H1 (cell line): Measurements from ENCODE around the gene SLC2A5. TPM values are rescaled to one million over a fixed set of nuclear protein-coding genes. Genes with fewer than 3 reads are reported as not detected.

Experiments
- CTCF ChIA-PET: fragments of 300-600 bp; sonication (Branson Sonifier 250); formaldehyde crosslinking; loops from one replicate; lab custom pipeline; 2021; ENCODE audit not compliant: partially characterized antibody; lab: Charles Lee
- POLR2A ChIA-PET: fragments of 300-600 bp; sonication (Branson Sonifier 250); formaldehyde crosslinking; loops from one replicate; lab custom pipeline; 2021; ENCODE audit warnings: inconsistent platforms; ENCODE audit not compliant: partially characterized antibody; lab: Charles Lee
- DNase-seq, 2 experiments: peaks; one replicate each; pipeline versions ENCODE4 v3.0.0 to v3.0.0-alpha.2; 2010 to 2022; ENCODE audit warnings: low spot score in 2 of 2, low read depth in 1 of 2, mixed read lengths in 1 of 2
- FAIRE-seq: peaks from 2 replicates; lab custom pipeline; 2011; peaks lifted over from hg19 to GRCh38; lab: Jason Lieb, UNC
- H2AFZ ChIP-seq: 2 replicates; pipeline ENCODE4 v1.8.1; 2012; ENCODE audit warnings: low read length, inconsistent platforms
- H2AK5ac ChIP-seq: 2 replicates; pipeline ENCODE4 v1.6.1; 2013; ENCODE audit warnings: low read depth, low read length
- H2BK120ac ChIP-seq: replicated peaks from 2 replicates; pipeline ENCODE3; 2013; ENCODE audit warnings: low read depth, low read length, inconsistent platforms
- H2BK12ac ChIP-seq: 2 replicates; pipeline ENCODE4 v1.6.1; 2013; ENCODE audit warnings: low read depth, low read length
- H2BK15ac ChIP-seq: 2 replicates; pipeline ENCODE4 v1.6.1; 2013; ENCODE audit warnings: low read length
- H2BK20ac ChIP-seq: 2 replicates; pipeline ENCODE4 v1.6.1; 2013; ENCODE audit warnings: low read length
- H2BK5ac ChIP-seq: 2 replicates; pipeline ENCODE4 v1.6.1; 2013; ENCODE audit warnings: low read depth, low read length
- H3K14ac ChIP-seq: 2 replicates; pipeline ENCODE4 v1.6.1; 2013; ENCODE audit warnings: inconsistent platforms; ENCODE audit not compliant: insufficient read length
- H3K18ac ChIP-seq: 2 replicates; pipeline ENCODE4 v1.6.1; 2013; ENCODE audit warnings: low read length; ENCODE audit errors: extremely low read depth
- H3K23ac ChIP-seq: 2 replicates; pipeline ENCODE4 v1.6.1; 2013; ENCODE audit warnings: inconsistent platforms; ENCODE audit not compliant: insufficient read length
- H3K23me2 ChIP-seq: 2 replicates; pipeline ENCODE4 v1.6.1; 2013; ENCODE audit warnings: low read depth, low read length
- H3K27ac ChIP-seq: 2 replicates; pipeline ENCODE4 v1.6.1; 2011; ENCODE audit warnings: low read depth, low read length, inconsistent platforms
- H3K27me3 ChIP-seq, 4 experiments: replicated peaks in 1 of 4; 1 replicate in 1 of 4; 2 replicates in 3 of 4; pipeline versions ENCODE4 v1.6.1 to v1.8.1; 2011 to 2013; ENCODE audit warnings: low read length in 3 of 4, mild to moderate bottlenecking in 3 of 4, inconsistent platforms in 2 of 4, mixed read lengths in 2 of 4, moderate library complexity in 1 of 4; ENCODE audit not compliant: control insufficient read depth in 3 of 4, insufficient read depth in 3 of 4; ENCODE audit errors: extremely low read depth in 1 of 4
- H3K36me3 ChIP-seq, 4 experiments: 2 replicates each; pipeline versions ENCODE4 v1.6.1 to v1.8.1; 2011 to 2013; ENCODE audit warnings: mild to moderate bottlenecking in 4 of 4, low read length in 3 of 4, moderate library complexity in 2 of 4, control low read depth in 1 of 4, inconsistent platforms in 1 of 4; ENCODE audit not compliant: insufficient read depth in 4 of 4, control insufficient read depth in 2 of 4
- H3K4ac ChIP-seq: replicated peaks from 2 replicates; pipeline ENCODE3; 2013; ENCODE audit warnings: low read length, low read depth, mixed read lengths, inconsistent platforms; ENCODE audit not compliant: insufficient read length
- H3K4me1 ChIP-seq, 4 experiments: replicated peaks in 1 of 4; 1 replicate in 1 of 4; 2 replicates in 3 of 4; pipeline versions ENCODE4 v1.6.1 to v1.8.1; 2011 to 2013; ENCODE audit warnings: low read length in 3 of 4, inconsistent platforms in 2 of 4, mixed read lengths in 1 of 4; ENCODE audit not compliant: insufficient read depth in 4 of 4, control insufficient read depth in 3 of 4
- H3K4me2 ChIP-seq, 2 experiments: 2 replicates each; pipeline versions ENCODE4 v1.6.1 to v1.8.1; 2011 to 2013; ENCODE audit warnings: low read depth in 2 of 2, low read length in 2 of 2, control low read depth in 1 of 2, inconsistent platforms in 1 of 2, mild to moderate bottlenecking in 1 of 2; ENCODE audit not compliant: insufficient read depth in 1 of 2
- H3K4me3 ChIP-seq, 4 experiments: fragments of 200-600, 300-600 bp in 1 of 4; sonication (generic), shearing (Covaris generic), sonication (Bioruptor Twin) in 1 of 4; 2 replicates each; pipeline versions ENCODE4 v1.5.1 to v1.8.1; 2011 to 2016; ENCODE audit warnings: low read length in 4 of 4, low read depth in 3 of 4, control low read depth in 2 of 4, inconsistent platforms in 2 of 4, mild to moderate bottlenecking in 2 of 4, mixed read lengths in 1 of 4, moderate library complexity in 1 of 4; ENCODE audit not compliant: insufficient read depth in 2 of 4; ENCODE audit errors: extremely low read depth in 1 of 4
- H3K56ac ChIP-seq: replicated peaks from 2 replicates; pipeline ENCODE3; 2013; ENCODE audit warnings: low read depth, mild to moderate bottlenecking, mixed read lengths, low read length, inconsistent platforms; ENCODE audit not compliant: insufficient read length
- H3K79me1 ChIP-seq: 2 replicates; pipeline ENCODE4 v1.6.1; 2013; ENCODE audit warnings: low read depth, low read length, control low read depth
- H3K79me2 ChIP-seq, 2 experiments: 2 replicates each; pipeline versions ENCODE4 v1.6.1 to v1.8.1; 2012 to 2013; ENCODE audit warnings: low read length in 2 of 2, mild to moderate bottlenecking in 2 of 2, inconsistent platforms in 1 of 2; ENCODE audit not compliant: insufficient read depth in 2 of 2, control insufficient read depth in 1 of 2
- H3K9ac ChIP-seq, 4 experiments: replicated peaks in 1 of 4; 1 replicate in 1 of 4; 2 replicates in 3 of 4; pipeline versions ENCODE4 v1.6.1 to v1.8.1; 2011 to 2013; ENCODE audit warnings: low read depth in 3 of 4, low read length in 3 of 4, control low read depth in 2 of 4, mild to moderate bottlenecking in 2 of 4, moderate library complexity in 2 of 4, inconsistent platforms in 1 of 4; ENCODE audit errors: extremely low read depth in 1 of 4
- H3K9me3 ChIP-seq, 2 experiments: 2 replicates each; pipeline versions ENCODE4 v1.6.1 to v1.8.1; 2012 to 2013; ENCODE audit warnings: mild to moderate bottlenecking in 2 of 2, moderate library complexity in 2 of 2, control low read depth in 1 of 2, inconsistent platforms in 1 of 2, low read depth in 1 of 2, low read length in 1 of 2, mixed read lengths in 1 of 2; ENCODE audit not compliant: insufficient read depth in 2 of 2
- H4K20me1 ChIP-seq, 2 experiments: replicated peaks in 1 of 2; 2 replicates each; pipeline versions ENCODE3 to v1.8.1; 2011 to 2013; ENCODE audit warnings: inconsistent platforms in 2 of 2, low read length in 2 of 2, mild to moderate bottlenecking in 1 of 2; ENCODE audit not compliant: insufficient read depth in 2 of 2, control insufficient read depth in 1 of 2
- H4K5ac ChIP-seq: 2 replicates; pipeline ENCODE4 v1.6.1; 2013; ENCODE audit warnings: low read length, low read depth, mixed read lengths, inconsistent platforms; ENCODE audit not compliant: insufficient read length
- H4K8ac ChIP-seq: 2 replicates; pipeline ENCODE4 v1.8.0; 2013; ENCODE audit warnings: mild to moderate bottlenecking, moderate library complexity, low read length, inconsistent platforms; ENCODE audit not compliant: insufficient read depth; ENCODE audit errors: extremely low read depth
- H4K91ac ChIP-seq: replicated peaks from 2 replicates; pipeline ENCODE3; 2013; ENCODE audit warnings: low read length, mixed read lengths, inconsistent platforms; ENCODE audit not compliant: insufficient read length
- WGBS, 2 experiments: shearing (Covaris generic) in 1 of 2; methylation state at CpG; one replicate each; pipeline versions ENCODE4 v1.1.6 to v1.1.7; 2013 to 2015; ENCODE audit warnings: low lambda C conversion rate in 2 of 2, mixed read lengths in 2 of 2, inconsistent platforms in 1 of 2, low coverage in 1 of 2, missing lambda C conversion rate in 1 of 2; ENCODE audit not compliant: insufficient replicate concordance in 2 of 2, insufficient coverage in 1 of 2, insufficient read length in 1 of 2; ENCODE audit errors: extremely low coverage in 1 of 2, missing lambda C conversion rate in 1 of 2; 5-methylcytosine and 5-hydroxymethylcytosine counted together
- polyA plus RNA-seq, 7 experiments: library from polyadenylated mRNA; depleted of rRNA in 3 of 7; stranded (reverse) in 5 of 7; unstranded in 2 of 7; fragments of >200 nt in 5 of 7; fragments of 200-250 nt in 2 of 7; gene quantifications; 1 replicate in 5 of 7; 2 replicates in 1 of 7; 4 replicates in 1 of 7; pipeline versions ENCODE4 v1.2.1 to v1.2.3, GENCODE V29; 2011 to 2013; ENCODE audit warnings: missing spikeins in 2 of 7, mixed read lengths in 2 of 7
- total RNA-seq: library from RNA; stranded (reverse); fragmentation: NEBNext Ultra II Directional; extraction: Animal tissue kit (Norgen Biotek cat#: 25700); gene quantifications from 2 replicates; pipeline ENCODE4 v1.2.1, GENCODE V29; 2021
- TF ChIP-seq, protein P1 (sequence below): IDR thresholded peaks from 2 replicates; pipeline ENCODE4 v1.6.1; 2011; ENCODE audit warnings: low read depth, mild to moderate bottlenecking, low read length; ENCODE audit not compliant: insufficient read depth

SLC2A5 gene
- total and polyA plus RNA-seq, 2 of the 8 experiments (the other 6 are each of a cell fraction or from before 2014, with no cell fraction given): 0.12 TPM; not detected in 1

DNA sequence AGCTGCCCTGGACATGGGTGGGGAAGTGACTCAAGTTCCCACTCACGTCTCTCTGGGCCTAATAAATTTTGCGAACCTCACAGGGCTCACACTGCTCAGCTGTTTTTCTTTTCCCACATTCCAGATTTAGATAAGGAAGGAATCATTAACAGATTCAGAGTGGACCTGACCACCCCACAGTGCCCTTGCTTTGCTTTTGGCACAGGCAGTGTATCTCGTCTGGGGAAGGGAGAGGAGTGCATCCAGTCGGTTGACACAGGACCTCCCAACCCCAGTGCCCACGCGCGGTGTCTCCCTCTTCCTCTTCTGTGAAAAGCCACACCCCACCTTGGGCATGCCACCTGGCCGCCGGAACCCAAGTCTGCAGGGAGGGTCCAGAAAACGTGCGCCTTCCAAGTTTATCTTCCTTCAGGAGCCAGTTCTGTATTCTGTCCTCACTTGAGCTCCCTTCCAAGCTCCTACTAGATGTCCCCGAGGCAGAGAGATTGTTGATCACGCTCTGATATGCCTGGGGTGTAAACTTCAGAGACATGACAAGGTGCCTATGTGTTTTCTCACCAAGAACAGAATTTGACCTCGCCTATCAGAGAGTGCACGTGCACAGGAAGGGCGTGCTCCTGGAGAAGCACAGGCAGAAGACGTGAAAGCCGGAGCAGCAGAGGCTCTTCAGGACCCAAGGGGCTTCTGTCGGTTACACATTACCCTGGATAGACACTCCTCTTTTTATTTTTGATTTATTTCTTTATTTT lies 9.5 kb upstream of the SLC2A5 start:
- no peak overlapping the region for H3K14ac ChIP-seq
- H3K9me3 ChIP-seq: no peaks in the 10 kb centered on the region
- H2BK5ac ChIP-seq: no peak overlapping the region
- no peaks in the 10 kb centered on the region for H3K4me1 ChIP-seq
- H2AK5ac ChIP-seq: no peak overlapping the region
- no peak overlapping the region for H4K91ac ChIP-seq
- no peaks in the 10 kb centered on the region for H3K79me1 ChIP-seq
- no peak for FAIRE-seq
- H3K4me2 ChIP-seq: no peak overlapping the region
- CTCF ChIA-PET: interaction anchor here (0.8 kb wide), 1 partner anchor 32 kb away, joined by 3 read pairs; no protein-coding TSS in a partner anchor
- no peak overlapping the region for H2BK20ac ChIP-seq
- TF ChIP-seq, protein P1, sequence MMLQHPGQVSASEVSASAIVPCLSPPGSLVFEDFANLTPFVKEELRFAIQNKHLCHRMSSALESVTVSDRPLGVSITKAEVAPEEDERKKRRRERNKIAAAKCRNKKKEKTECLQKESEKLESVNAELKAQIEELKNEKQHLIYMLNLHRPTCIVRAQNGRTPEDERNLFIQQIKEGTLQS: no peak
- WGBS, 2 experiments: 86% methylated on average over 19 of the region's 19 CpGs; no CpG with 5 or more reads in 1 of the 2 experiments
- H3K4me3 ChIP-seq: no peak overlapping the region
- no peak overlapping the region for H3K56ac ChIP-seq
- no peaks in the 10 kb centered on the region for H3K27me3 ChIP-seq
- no peak overlapping the region for H2BK120ac ChIP-seq
- H3K18ac ChIP-seq: no peak overlapping the region
- no peak for DNase-seq
- H4K5ac ChIP-seq: no peak overlapping the region
- H3K36me3 ChIP-seq: no peaks in the 10 kb centered on the region
- H3K79me2 ChIP-seq: no peaks in the 10 kb centered on the region
- no peak overlapping the region for H3K9ac ChIP-seq
- POLR2A ChIA-PET: no interaction called here
- H3K4ac ChIP-seq: no peak overlapping the region
- no peaks in the 10 kb centered on the region for H3K23me2 ChIP-seq
- no peak overlapping the region for H2AFZ ChIP-seq
- H4K8ac ChIP-seq: no peak overlapping the region
- H2BK15ac ChIP-seq: no peak overlapping the region
- H2BK12ac ChIP-seq: no peak overlapping the region
- H3K27ac ChIP-seq: no peak overlapping the region
- H4K20me1 ChIP-seq: no peaks in the 10 kb centered on the region
- no peak overlapping the region for H3K23ac ChIP-seq
